ENCODE measurements around the gene ARHGAP15.

GRCh38 chr2:143694335-143694734 lies 565.1 kb downstream of the ARHGAP15 start:
- TF ChIP-seq CTCF (IDR thresholded peaks at IDR 0.05), result no peak
- TF ChIP-seq POLR2A (IDR thresholded peaks at IDR 0.05), result no peak
